Measurements from ENCODE around the gene PDK1. TPM values are rescaled to one million over a fixed set of nuclear protein-coding genes. Genes with fewer than 3 reads are reported as not detected.

The PDK1 gene
- total and polyA plus RNA-seq, 11 donors, result 6.7 to 69.0 (median 49.5) TPM

- no peaks in the 10 kb centered on the region for H3K9me3 ChIP-seq
- DNase-seq, result no peak
- ATAC-seq, result no peak
- H3K36me3 ChIP-seq, result no peaks in the 10 kb centered on the region
- H3K27me3 ChIP-seq, result no peaks in the 10 kb centered on the region
- peaks cover 0 to 4% (median 0%) of the 10 kb centered on the region in 12 donors for H3K4me1 ChIP-seq
- intact Hi-C loops (cut with DNase I), result no loop called here
- no peak overlapping the region for H3K27ac ChIP-seq
- TF ChIP-seq POLR2A (IDR thresholded peaks at IDR 0.05), result no peak
- TF ChIP-seq CTCF (IDR thresholded peaks at IDR 0.05), result no peak
- no peak overlapping the region for H3K4me3 ChIP-seq
Measured at GRCh38 chr2:172640389-172640788, 84.5 kb downstream of the PDK1 start.

GRCh38 chr2:172642301-172643020, 86.6 kb downstream of the PDK1 start:
- WGBS, 4 donors, result 58 to 90% (median 69%) methylated on average over 6 of the region's 6 CpGs
- DNase-seq (no peak), ATAC-seq (no peak)
- H3K36me3 ChIP-seq, result no peaks in the 10 kb centered on the region
- no peaks in the 10 kb centered on the region for H3K27me3 ChIP-seq
- H3K9me3 ChIP-seq, result no peaks in the 10 kb centered on the region
- H3K4me1 ChIP-seq, result peaks cover 0 to 4% (median 0%) of the 10 kb centered on the region in 12 donors
- H3K4me3 ChIP-seq, result no peak overlapping the region
- no peak overlapping the region for H3K27ac ChIP-seq
- TF ChIP-seq POLR2A (IDR thresholded peaks at IDR 0.05), result no peak
- no peak for TF ChIP-seq CTCF (IDR thresholded peaks at IDR 0.05)
- intact Hi-C loops (cut with DNase I), result no loop called here

- intact Hi-C loops (cut with DNase I), result no loop called here
- WGBS, 4 donors, result 81 to 88% (median 85%) methylated on average over 6 of the region's 6 CpGs
- Histone ChIP-seq H3K9me3 (no peaks in the 10 kb centered on the region), H3K4me1 (peaks cover 0 to 4% (median 0%) of the 10 kb centered on the region in 12 donors), H3K27me3 (no peaks in the 10 kb centered on the region), H3K27ac (no peak overlapping the region), H3K4me3 (no peak overlapping the region), H3K36me3 (no peaks in the 10 kb centered on the region)
- ATAC-seq (no peak), DNase-seq (no peak)
- TF ChIP-seq POLR2A (IDR thresholded peaks at IDR 0.05) (no peak), CTCF (IDR thresholded peaks at IDR 0.05) (no peak)
Measured at GRCh38 chr2:172643142-172643541, 87.3 kb downstream of the PDK1 start.

- Histone ChIP-seq H3K27ac (no peak overlapping the region), H3K36me3 (no peaks in the 10 kb centered on the region), H3K4me1 (no peaks in the 10 kb centered on the region), H3K9me3 (peaks cover 0 to 23% (median 0%) of the 10 kb centered on the region in 12 donors), H3K4me3 (no peak overlapping the region), H3K27me3 (no peaks in the 10 kb centered on the region)
- 88 to 96% (median 89%) methylated on average over 1 of the region's 1 CpG for WGBS, 4 donors
- TF ChIP-seq POLR2A (IDR thresholded peaks at IDR 0.05), result no peak
- no peak for TF ChIP-seq CTCF (IDR thresholded peaks at IDR 0.05)
- intact Hi-C loops (cut with DNase I), result no loop called here
- no peak for DNase-seq
- ATAC-seq, result no peak
Measured at GRCh38 chr2:172647439-172647838, 91.5 kb downstream of the PDK1 start.

Data from heart left ventricle (tissue), 16 donors.